Cardiac fibroblast (primary cell): ENCODE results near the gene RNF223.

Experiments
- DNase-seq, 2 donors: peaks; one replicate each; pipeline versions ENCODE4 v3.0.0 to v3.0.0-alpha.2; 2010; ENCODE audit warnings: low read depth in 2 of 2
- H3K4me3 ChIP-seq, 2 donors: replicated peaks in 1 of 2; 1 replicate in 1 of 2; 2 replicates in 1 of 2; pipeline ENCODE4 v1.5.1; 2011; ENCODE audit warnings: low read depth in 2 of 2, low read length in 2 of 2, mild to moderate bottlenecking in 2 of 2, moderate library complexity in 1 of 2
- TF ChIP-seq, protein P1 (sequence below): IDR thresholded peaks from one replicate; pipeline ENCODE4 v1.5.1; 2011; ENCODE audit warnings: low read depth, mild to moderate bottlenecking, low read length, inconsistent platforms

RNF223 gene

DNA sequence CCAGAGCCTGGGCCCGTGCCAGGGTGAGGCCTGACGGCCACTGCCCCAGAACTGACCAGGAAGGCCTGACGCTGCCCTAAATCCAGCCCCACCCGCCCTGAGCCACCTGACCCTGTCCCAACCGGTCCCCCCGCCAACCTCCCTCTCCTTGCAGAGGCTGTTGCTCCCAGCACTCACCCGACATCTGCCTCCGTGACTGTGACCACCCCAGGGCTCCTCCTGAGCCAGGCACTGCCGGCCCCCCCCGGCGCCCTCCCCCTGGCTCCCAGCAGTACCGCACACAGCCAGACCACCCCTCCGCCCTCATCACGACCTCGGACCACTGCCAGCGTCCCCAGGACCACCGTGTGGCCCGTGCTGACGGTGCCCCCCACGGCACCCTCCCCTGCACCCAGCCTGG, 27.9 kb downstream of the RNF223 start:
- DNase-seq, result no peak
- no peak overlapping the region for H3K4me3 ChIP-seq
- TF ChIP-seq, protein P1, sequence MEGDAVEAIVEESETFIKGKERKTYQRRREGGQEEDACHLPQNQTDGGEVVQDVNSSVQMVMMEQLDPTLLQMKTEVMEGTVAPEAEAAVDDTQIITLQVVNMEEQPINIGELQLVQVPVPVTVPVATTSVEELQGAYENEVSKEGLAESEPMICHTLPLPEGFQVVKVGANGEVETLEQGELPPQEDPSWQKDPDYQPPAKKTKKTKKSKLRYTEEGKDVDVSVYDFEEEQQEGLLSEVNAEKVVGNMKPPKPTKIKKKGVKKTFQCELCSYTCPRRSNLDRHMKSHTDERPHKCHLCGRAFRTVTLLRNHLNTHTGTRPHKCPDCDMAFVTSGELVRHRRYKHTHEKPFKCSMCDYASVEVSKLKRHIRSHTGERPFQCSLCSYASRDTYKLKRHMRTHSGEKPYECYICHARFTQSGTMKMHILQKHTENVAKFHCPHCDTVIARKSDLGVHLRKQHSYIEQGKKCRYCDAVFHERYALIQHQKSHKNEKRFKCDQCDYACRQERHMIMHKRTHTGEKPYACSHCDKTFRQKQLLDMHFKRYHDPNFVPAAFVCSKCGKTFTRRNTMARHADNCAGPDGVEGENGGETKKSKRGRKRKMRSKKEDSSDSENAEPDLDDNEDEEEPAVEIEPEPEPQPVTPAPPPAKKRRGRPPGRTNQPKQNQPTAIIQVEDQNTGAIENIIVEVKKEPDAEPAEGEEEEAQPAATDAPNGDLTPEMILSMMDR, result no peak

- no peak overlapping the region for H3K4me3 ChIP-seq
- TF ChIP-seq, protein P1, result no peak
- no peak for DNase-seq
These were observed 29.0 kb downstream of the RNF223 start for GRCh38 chr1:1045129-1045528.

DNA sequence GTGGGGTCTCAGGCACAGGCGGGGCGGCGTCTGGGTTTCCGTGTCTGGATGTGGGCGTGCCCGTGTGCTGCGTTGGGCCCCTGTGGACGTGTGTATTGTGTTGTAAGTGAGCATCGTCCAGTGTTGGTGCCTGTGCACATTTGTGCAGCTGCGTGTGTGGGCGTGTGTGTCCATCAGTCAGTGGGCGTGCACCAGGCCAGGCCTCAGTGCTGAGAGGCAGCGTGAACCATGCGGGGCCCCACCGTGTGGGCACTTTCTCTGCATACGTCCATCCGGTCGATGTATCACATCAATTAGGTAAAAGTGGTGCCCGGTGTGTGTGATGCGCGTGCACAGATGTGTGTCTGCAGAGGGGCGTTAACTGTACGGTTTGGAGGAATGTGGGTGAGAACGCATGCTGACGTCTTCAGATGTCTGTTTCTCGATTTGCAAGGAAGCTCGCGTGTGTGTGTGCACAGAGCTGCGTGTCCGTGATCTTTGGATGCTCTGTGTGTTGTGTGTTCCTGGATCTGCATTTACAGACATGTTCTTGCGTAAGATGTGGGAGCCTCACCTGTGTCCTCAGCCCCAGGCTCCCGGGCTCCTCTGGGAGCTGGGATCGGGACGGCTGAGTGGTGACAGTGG, 29.5 kb downstream of the RNF223 start:
- DNase-seq, result no peak
- TF ChIP-seq, protein P1, result no peak
- no peak overlapping the region for H3K4me3 ChIP-seq

GRCh38 chr1:1043921-1044320, 30.2 kb downstream of the RNF223 start:
- no peak overlapping the region for H3K4me3 ChIP-seq
- DNase-seq, result no peak
- TF ChIP-seq, protein P1, result no peak

DNA sequence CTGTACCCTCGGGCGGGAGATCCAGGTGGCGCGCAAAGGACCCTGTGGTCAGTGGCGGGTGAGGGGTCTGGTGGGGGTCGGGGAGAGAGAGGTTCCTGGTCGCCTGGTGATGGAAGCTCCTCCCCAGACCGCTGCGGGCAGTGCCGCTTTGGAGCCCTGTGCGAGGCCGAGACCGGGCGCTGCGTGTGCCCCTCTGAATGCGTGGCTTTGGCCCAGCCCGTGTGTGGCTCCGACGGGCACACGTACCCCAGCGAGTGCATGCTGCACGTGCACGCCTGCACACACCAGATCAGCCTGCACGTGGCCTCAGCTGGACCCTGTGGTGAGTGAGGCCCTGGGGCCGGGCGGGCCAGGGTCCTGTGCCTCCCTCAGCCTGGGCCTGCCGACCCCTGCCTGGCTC, 30.7 kb downstream of the RNF223 start:
- TF ChIP-seq, protein P1, result no peak
- no peak overlapping the region for H3K4me3 ChIP-seq
- DNase-seq, result no peak

DNA sequence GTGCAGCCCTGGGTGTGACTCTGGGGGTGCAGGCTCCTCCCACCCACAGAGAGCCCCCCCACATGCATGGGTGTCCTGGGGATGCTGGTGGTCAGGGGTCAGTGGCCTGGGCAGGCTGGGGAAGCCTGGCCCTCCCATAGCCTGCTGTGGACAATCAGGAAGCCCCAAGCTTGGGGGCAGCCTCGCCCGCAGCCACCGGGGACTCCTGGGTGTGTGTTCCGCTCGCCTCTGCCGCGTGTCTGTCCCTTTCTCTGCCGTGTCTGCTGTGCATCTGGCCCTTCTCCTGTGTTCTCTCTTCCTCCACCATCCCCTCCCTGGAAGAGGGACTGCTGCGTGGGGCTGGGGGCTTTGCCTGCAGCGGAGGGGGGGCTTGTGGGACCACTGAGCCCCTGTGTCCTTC, 31.3 kb downstream of the RNF223 start:
- TF ChIP-seq, protein P1, result no peak
- no peak overlapping the region for H3K4me3 ChIP-seq
- DNase-seq, result no peak

GRCh38 chr1:1041873-1042272, 32.2 kb downstream of the RNF223 start:
- H3K4me3 ChIP-seq, result no peak overlapping the region
- TF ChIP-seq, protein P1, result no peak
- DNase-seq, result no peak
